ENCODE measurements around the gene CISH. TPM values are rescaled to one million over a fixed set of nuclear protein-coding genes. Genes with fewer than 3 reads are reported as not detected.

The CISH gene
- total and polyA plus RNA-seq, 9 of the 15 experiments (the other 6 are each of a cell fraction or from before 2014, with no cell fraction given), result 1.7 to 47.7 (median 18.3) TPM

- TF ChIP-seq MGA (IDR thresholded peaks at IDR 0.05) (no peak), CBX2 (IDR thresholded peaks at IDR 0.05; ENCODE audit: insufficient read depth, low read length, poor library complexity, severe bottlenecking) (no peak), ATF7 (IDR thresholded peaks at IDR 0.05) (peak; percentile 78), MTA2 (IDR thresholded peaks at IDR 0.05; ENCODE audit: low read depth) (no peak), PCBP1 (IDR thresholded peaks at IDR 0.05; ENCODE audit: low read depth, low read length, poor library complexity, severe bottlenecking) (peak; percentile 32), MED1 (CRISPR knock-in tag; IDR thresholded peaks at IDR 0.05; ENCODE audit: borderline replicate concordance) (no peak), PCBP2 (IDR thresholded peaks at IDR 0.05; ENCODE audit: low read depth, low read length, poor library complexity, severe bottlenecking) (no peak), GABPB2 (CRISPR knock-in tag; conservative IDR thresholded peaks at IDR 0.05) (no peak), ELK3 (CRISPR knock-in tag; IDR thresholded peaks at IDR 0.05) (no peak), MAZ (CRISPR knock-in tag; conservative IDR thresholded peaks at IDR 0.05 in 1 of 2, IDR thresholded peaks at IDR 0.05 in 1 of 2) (peak; percentile 90 to 93)
- TF ChIP-seq, protein P1, sequence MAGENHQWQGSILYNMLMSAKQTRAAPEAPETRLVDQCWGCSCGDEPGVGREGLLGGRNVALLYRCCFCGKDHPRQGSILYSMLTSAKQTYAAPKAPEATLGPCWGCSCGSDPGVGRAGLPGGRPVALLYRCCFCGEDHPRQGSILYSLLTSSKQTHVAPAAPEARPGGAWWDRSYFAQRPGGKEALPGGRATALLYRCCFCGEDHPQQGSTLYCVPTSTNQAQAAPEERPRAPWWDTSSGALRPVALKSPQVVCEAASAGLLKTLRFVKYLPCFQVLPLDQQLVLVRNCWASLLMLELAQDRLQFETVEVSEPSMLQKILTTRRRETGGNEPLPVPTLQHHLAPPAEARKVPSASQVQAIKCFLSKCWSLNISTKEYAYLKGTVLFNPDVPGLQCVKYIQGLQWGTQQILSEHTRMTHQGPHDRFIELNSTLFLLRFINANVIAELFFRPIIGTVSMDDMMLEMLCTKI (IDR thresholded peaks at IDR 0.05; ENCODE audit: partially characterized antibody), result no peak
Measured at GRCh38 chr3:50568947-50569749, 42.4 kb downstream of the CISH start, which contains the start of gene HEMK1 (continued).

All from K562 (cell line).